ENCODE results near the gene BCORL1. TPM values are rescaled to one million over a fixed set of nuclear protein-coding genes. Genes with fewer than 3 reads are reported as not detected.

The BCORL1 gene
- polyA plus RNA-seq, 1 of the 3 experiments (the other 2 are of a cell fraction): 4.2 TPM

- no peak overlapping the region for H3K27ac ChIP-seq (ENCODE audit: low read depth in 2 of 2, low read length in 1 of 2)
- peaks cover 55% of the 10 kb centered on the region for H3K79me2 ChIP-seq (ENCODE audit: insufficient read depth)
- H3K27me3 ChIP-seq (ENCODE audit: insufficient read depth): no peaks in the 10 kb centered on the region; the same call in 1 of the 2 replicates
- H3K36me3 ChIP-seq (replicated peaks in 1 of 2; ENCODE audit: control insufficient read depth in 1 of 2, insufficient read depth in 2 of 2, low read length in 1 of 2): no peaks in the 10 kb centered on the region
- no peak overlapping the region for H2AFZ ChIP-seq (ENCODE audit: low read depth)
- H3K4me3 ChIP-seq (ENCODE audit: low read depth in 2 of 2, low read length in 1 of 2): no peak overlapping the region
- no peaks in the 10 kb centered on the region for H3K9me3 ChIP-seq
- no peak overlapping the region for H3K9ac ChIP-seq
- ChIA-PET POLR2A (no interaction called here), CTCF (interaction anchor here (0.7 to 2.0 kb wide), 4 partner anchors 9 to 67 kb away, joined by 3 to 11 read pairs (median 3); no protein-coding TSS in a partner anchor)
- 49% methylated on average over 5 of the region's 5 CpGs for WGBS (ENCODE audit: low lambda C conversion rate)
- no peaks in the 10 kb centered on the region for H3K4me1 ChIP-seq (ENCODE audit: control insufficient read depth in 1 of 2, insufficient read depth in 2 of 2, low read depth in 1 of 2, low read length in 1 of 2)
- TF ChIP-seq JUND (IDR thresholded peaks at IDR 0.05) (no peak), SIN3A (IDR thresholded peaks at IDR 0.05; ENCODE audit: borderline replicate concordance, low read depth, low read length) (no peak), RXRA (IDR thresholded peaks at IDR 0.05; ENCODE audit: borderline replicate concordance, low read depth) (no peak), TEAD4 (IDR thresholded peaks at IDR 0.05; ENCODE audit: borderline replicate concordance, insufficient read depth) (no peak), ELF1 (IDR thresholded peaks at IDR 0.05) (no peak), FOXM1 (IDR thresholded peaks at IDR 0.05; ENCODE audit: low read depth) (no peak), NFIC (IDR thresholded peaks at IDR 0.05; ENCODE audit: borderline replicate concordance) (no peak), POLR2AphosphoS5 (IDR thresholded peaks at IDR 0.05; ENCODE audit: low read depth, low read length) (no peak)
- TF ChIP-seq, protein P1, sequence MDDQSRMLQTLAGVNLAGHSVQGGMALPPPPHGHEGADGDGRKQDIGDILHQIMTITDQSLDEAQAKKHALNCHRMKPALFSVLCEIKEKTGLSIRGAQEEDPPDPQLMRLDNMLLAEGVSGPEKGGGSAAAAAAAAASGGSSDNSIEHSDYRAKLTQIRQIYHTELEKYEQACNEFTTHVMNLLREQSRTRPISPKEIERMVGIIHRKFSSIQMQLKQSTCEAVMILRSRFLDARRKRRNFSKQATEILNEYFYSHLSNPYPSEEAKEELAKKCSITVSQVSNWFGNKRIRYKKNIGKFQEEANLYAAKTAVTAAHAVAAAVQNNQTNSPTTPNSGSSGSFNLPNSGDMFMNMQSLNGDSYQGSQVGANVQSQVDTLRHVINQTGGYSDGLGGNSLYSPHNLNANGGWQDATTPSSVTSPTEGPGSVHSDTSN (IDR thresholded peaks at IDR 0.05): no peak
- TF ChIP-seq, protein P2, sequence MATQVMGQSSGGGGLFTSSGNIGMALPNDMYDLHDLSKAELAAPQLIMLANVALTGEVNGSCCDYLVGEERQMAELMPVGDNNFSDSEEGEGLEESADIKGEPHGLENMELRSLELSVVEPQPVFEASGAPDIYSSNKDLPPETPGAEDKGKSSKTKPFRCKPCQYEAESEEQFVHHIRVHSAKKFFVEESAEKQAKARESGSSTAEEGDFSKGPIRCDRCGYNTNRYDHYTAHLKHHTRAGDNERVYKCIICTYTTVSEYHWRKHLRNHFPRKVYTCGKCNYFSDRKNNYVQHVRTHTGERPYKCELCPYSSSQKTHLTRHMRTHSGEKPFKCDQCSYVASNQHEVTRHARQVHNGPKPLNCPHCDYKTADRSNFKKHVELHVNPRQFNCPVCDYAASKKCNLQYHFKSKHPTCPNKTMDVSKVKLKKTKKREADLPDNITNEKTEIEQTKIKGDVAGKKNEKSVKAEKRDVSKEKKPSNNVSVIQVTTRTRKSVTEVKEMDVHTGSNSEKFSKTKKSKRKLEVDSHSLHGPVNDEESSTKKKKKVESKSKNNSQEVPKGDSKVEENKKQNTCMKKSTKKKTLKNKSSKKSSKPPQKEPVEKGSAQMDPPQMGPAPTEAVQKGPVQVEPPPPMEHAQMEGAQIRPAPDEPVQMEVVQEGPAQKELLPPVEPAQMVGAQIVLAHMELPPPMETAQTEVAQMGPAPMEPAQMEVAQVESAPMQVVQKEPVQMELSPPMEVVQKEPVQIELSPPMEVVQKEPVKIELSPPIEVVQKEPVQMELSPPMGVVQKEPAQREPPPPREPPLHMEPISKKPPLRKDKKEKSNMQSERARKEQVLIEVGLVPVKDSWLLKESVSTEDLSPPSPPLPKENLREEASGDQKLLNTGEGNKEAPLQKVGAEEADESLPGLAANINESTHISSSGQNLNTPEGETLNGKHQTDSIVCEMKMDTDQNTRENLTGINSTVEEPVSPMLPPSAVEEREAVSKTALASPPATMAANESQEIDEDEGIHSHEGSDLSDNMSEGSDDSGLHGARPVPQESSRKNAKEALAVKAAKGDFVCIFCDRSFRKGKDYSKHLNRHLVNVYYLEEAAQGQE (IDR thresholded peaks at IDR 0.05; ENCODE audit: low read depth, low read length): no peak
- peaks cover 7% of the 10 kb centered on the region; the same call in 1 of the 2 replicates for H4K20me1 ChIP-seq (ENCODE audit: insufficient read depth)
- no peaks in the 10 kb centered on the region for H3F3A ChIP-seq (replicated peaks; ENCODE audit: insufficient read depth)
- no peak for DNase-seq
- no peak overlapping the region for H3K4me2 ChIP-seq
- no peaks in the 10 kb centered on the region for H3K9me2 ChIP-seq
Observed at GRCh38 chrX:129992181-129992580, 9.7 kb downstream of the BCORL1 start.

- Histone ChIP-seq H3K4me1 (ENCODE audit: control insufficient read depth in 1 of 2, insufficient read depth in 2 of 2, low read depth in 1 of 2, low read length in 1 of 2) (no peaks in the 10 kb centered on the region), H3K27ac (ENCODE audit: low read depth in 2 of 2, low read length in 1 of 2) (no peak overlapping the region), H3K27me3 (ENCODE audit: insufficient read depth) (no peaks in the 10 kb centered on the region; the same call in 1 of the 2 replicates), H3K9me3 (no peaks in the 10 kb centered on the region), H2AFZ (ENCODE audit: low read depth) (no peak overlapping the region), H3K36me3 (replicated peaks in 1 of 2; ENCODE audit: control insufficient read depth in 1 of 2, insufficient read depth in 2 of 2, low read length in 1 of 2) (no peaks in the 10 kb centered on the region), H4K20me1 (ENCODE audit: insufficient read depth) (peaks cover 7% of the 10 kb centered on the region; the same call in 1 of the 2 replicates), H3K4me2 (no peak overlapping the region), H3K9ac (no peak overlapping the region), H3F3A (replicated peaks; ENCODE audit: insufficient read depth) (no peaks in the 10 kb centered on the region), H3K79me2 (ENCODE audit: insufficient read depth) (peaks cover 60% of the 10 kb centered on the region), H3K9me2 (no peaks in the 10 kb centered on the region), H3K4me3 (ENCODE audit: low read depth in 2 of 2, low read length in 1 of 2) (no peak overlapping the region)
- 43% methylated on average over 4 of the region's 4 CpGs for WGBS (ENCODE audit: low lambda C conversion rate)
- CTCF ChIA-PET: interaction anchor here (1.3 to 1.8 kb wide), 2 partner anchors 70 to 391 kb away, joined by 3 to 4 read pairs; no protein-coding TSS in a partner anchor
- DNase-seq: no peak
- POLR2A ChIA-PET: no interaction called here
- TF ChIP-seq FOSL2 (IDR thresholded peaks at IDR 0.05; ENCODE audit: borderline replicate concordance, low read depth) (no peak), GABPA (IDR thresholded peaks at IDR 0.05; ENCODE audit: low read depth) (no peak), FOXJ3 (CRISPR knock-in tag; IDR thresholded peaks at IDR 0.05) (no peak), USF2 (IDR thresholded peaks at IDR 0.05; ENCODE audit: borderline replicate concordance, low read depth, low read length) (no peak), POLR2AphosphoS5 (IDR thresholded peaks at IDR 0.05; ENCODE audit: low read depth, low read length) (no peak), CHD2 (IDR thresholded peaks at IDR 0.05; ENCODE audit: low read length, partially characterized antibody) (no peak), ZBTB33 (IDR thresholded peaks at IDR 0.05; ENCODE audit: borderline replicate concordance, low read depth) (no peak)
- TF ChIP-seq, protein P2 (IDR thresholded peaks at IDR 0.05; ENCODE audit: low read depth, low read length): no peak
Observed at GRCh38 chrX:129996120-129996519, 13.7 kb downstream of the BCORL1 start.

All from SK-N-SH (cell line).